GM12878 (cell line): ENCODE measurements around the gene FNDC3A. TPM values are rescaled to one million over a fixed set of nuclear protein-coding genes. Genes with fewer than 3 reads are reported as not detected.

Experiments
- ATAC-seq: fragments of 200-7000 bp; cut with Tn5 transposase; 3 replicates; pipeline ENCODE4 v1.9.1; 2020; ENCODE audit warnings: mild to moderate bottlenecking, moderate library complexity
- BruUV-seq: library from RNA; stranded (reverse); fragments of 400-500 nt; replicated peaks from 2 replicates; lab custom pipeline; 2021; lab: Mats Ljungman, UMichigan
- CTCF ChIA-PET: fragments of 300-600 bp; sonication (Branson Sonifier 250); formaldehyde crosslinking; extraction: SDS; loops from one replicate; lab custom pipeline; 2021; ENCODE audit warnings: inconsistent platforms; lab: Yijun Ruan, JAX
- POLR2A ChIA-PET: fragments of 350-600 bp; formaldehyde crosslinking; extraction: SDS; loops from one replicate; lab custom pipeline; 2021; ENCODE audit warnings: inconsistent platforms; lab: Charles Lee
- RAD21 ChIA-PET: fragments of 300-600 bp; sonication (Branson Sonifier 250); formaldehyde crosslinking; loops from one replicate; lab custom pipeline; 2023; ENCODE audit warnings: antibody characterized with exemption; ENCODE audit not compliant: unreplicated experiment; lab: Charles Lee
- SMC1A ChIA-PET: fragments of 300-600 bp; sonication (Branson Sonifier 250); formaldehyde crosslinking; loops from one replicate; lab custom pipeline; 2023; ENCODE audit not compliant: unreplicated experiment, uncharacterized antibody; lab: Charles Lee
- DNase-seq: peaks from one replicate; pipeline ENCODE4 v3.0.0-alpha.2; 2011; ENCODE audit warnings: low read depth, low spot score
- FAIRE-seq: peaks from 3 replicates; lab custom pipeline; 2011; peaks lifted over from hg19 to GRCh38; lab: Jason Lieb, UNC
- H2AFZ ChIP-seq: 2 replicates; pipeline ENCODE4 v1.6.0; 2011; ENCODE audit warnings: low read depth, low read length, control low read depth; ENCODE audit not compliant: control insufficient read depth
- H3K27ac ChIP-seq: 2 replicates; pipeline ENCODE4 v1.5.1; 2011; ENCODE audit warnings: control low read depth; ENCODE audit not compliant: control insufficient read depth, insufficient read depth
- H3K27me3 ChIP-seq, 2 experiments: replicated peaks in 1 of 2; 2 replicates each; pipeline versions ENCODE4 v1.6.0 to v1.6.1; 2011; ENCODE audit warnings: low read length in 1 of 2; ENCODE audit not compliant: control insufficient read depth in 2 of 2, insufficient read depth in 2 of 2
- H3K36me3 ChIP-seq, 2 experiments: 2 replicates each; pipeline ENCODE4 v1.5.1; 2011; ENCODE audit warnings: low read length in 1 of 2; ENCODE audit not compliant: control insufficient read depth in 2 of 2, insufficient read depth in 2 of 2
- H3K4me1 ChIP-seq: 2 replicates; pipeline ENCODE4 v1.6.1; 2011; ENCODE audit warnings: mild to moderate bottlenecking, low read length, moderate library complexity, mixed read lengths; ENCODE audit not compliant: control insufficient read depth, insufficient read depth
- H3K4me2 ChIP-seq: 2 replicates; pipeline ENCODE4 v1.6.0; 2011; ENCODE audit warnings: control low read depth; ENCODE audit not compliant: control insufficient read depth, insufficient read depth
- H3K4me3 ChIP-seq: fragments of 200-600 bp; sonication (generic); 2 replicates; pipeline ENCODE4 v1.5.1; 2016
- H3K79me2 ChIP-seq: 2 replicates; pipeline ENCODE4 v1.6.0; 2011; ENCODE audit warnings: low read length; ENCODE audit not compliant: control insufficient read depth, insufficient read depth
- H3K9ac ChIP-seq: 2 replicates; pipeline ENCODE4 v1.8.0; 2011; ENCODE audit warnings: low read length, control low read depth, mixed read lengths; ENCODE audit not compliant: control insufficient read depth, insufficient read depth
- H3K9me3 ChIP-seq: replicated peaks from 3 replicates; pipeline ENCODE4 v1.5.1; 2011; ENCODE audit warnings: mild to moderate bottlenecking, low read length; ENCODE audit not compliant: control insufficient read depth, insufficient read depth
- H4K20me1 ChIP-seq: 2 replicates; pipeline ENCODE4 v1.6.0; 2011; ENCODE audit not compliant: control insufficient read depth, insufficient read depth
- BRCA1 ChIP-seq: IDR thresholded peaks from 2 replicates; pipeline ENCODE4 v1.6.1; 2011; ENCODE audit warnings: low read depth, low read length, improper control_type of control experiment
- EED ChIP-seq: sonication (generic); IDR thresholded peaks from 2 replicates; pipeline ENCODE4 v1.6.1; 2016; ENCODE audit warnings: antibody characterized with exemption, low read depth
- EP300 ChIP-seq, 2 experiments: fragments of 150-350 bp in 1 of 2; IDR thresholded peaks; 2 replicates each; pipeline ENCODE4 v1.6.1; 2011 to 2012; ENCODE audit warnings: low read depth in 2 of 2, low read length in 2 of 2, borderline replicate concordance in 1 of 2, improper control_type of control experiment in 1 of 2, inconsistent platforms in 1 of 2; ENCODE audit not compliant: control insufficient read depth in 1 of 2
- HDAC6 ChIP-seq: fragments of 200-600 bp; sonication (generic); IDR thresholded peaks from one replicate; pipeline ENCODE4 v1.8.0; 2017; ENCODE audit warnings: antibody characterized with exemption; ENCODE audit not compliant: unreplicated experiment
- NFXL1 ChIP-seq: fragments of 450-650 bp; IDR thresholded peaks from 2 replicates; pipeline ENCODE4 v1.6.1; 2017; ENCODE audit warnings: antibody characterized with exemption, mild to moderate bottlenecking, borderline replicate concordance
- NR2C2 ChIP-seq: IDR thresholded peaks from 2 replicates; pipeline ENCODE4 v1.6.1; 2011; ENCODE audit warnings: borderline replicate concordance, low read depth; ENCODE audit not compliant: control insufficient read depth, insufficient read length
- NRF1 ChIP-seq: conservative IDR thresholded peaks from 2 replicates; pipeline ENCODE4 v1.6.1; 2011; ENCODE audit warnings: mild to moderate bottlenecking, low read depth, low read length, improper control_type of control experiment
- POLR2AphosphoS2 ChIP-seq: IDR thresholded peaks from 2 replicates; pipeline ENCODE4 v1.6.1; 2011; ENCODE audit warnings: low read depth, mild to moderate bottlenecking, low read length, improper control_type of control experiment, moderate library complexity
- RUNX3 ChIP-seq: IDR thresholded peaks from 2 replicates; pipeline ENCODE4 v1.6.1; 2012; ENCODE audit warnings: low read length, inconsistent platforms
- STAT1 ChIP-seq: fragments of 450-650 bp; conservative IDR thresholded peaks from 2 replicates; pipeline ENCODE4 v1.6.1; 2014; ENCODE audit warnings: antibody characterized with exemption, mild to moderate bottlenecking
- ZNF207 ChIP-seq: fragments of 450-650 bp; IDR thresholded peaks from 2 replicates; pipeline ENCODE4 v1.6.1; 2014; ENCODE audit warnings: antibody characterized with exemption, mild to moderate bottlenecking, borderline replicate concordance
- ZNF384 ChIP-seq: IDR thresholded peaks from 2 replicates; pipeline ENCODE4 v1.6.1; 2012; ENCODE audit warnings: low read depth, mild to moderate bottlenecking, low read length, improper control_type of control experiment, borderline replicate concordance
- WGBS: methylation state at CpG from one replicate; pipeline ENCODE4 v1.1.6; 2016; ENCODE audit warnings: low lambda C conversion rate; ENCODE audit not compliant: insufficient replicate concordance, insufficient coverage; ENCODE audit errors: missing lambda C conversion rate; 5-methylcytosine and 5-hydroxymethylcytosine counted together
- in situ Hi-C: fragments of 300-500 bp; cut with MboI; formaldehyde crosslinking; loops from 9 replicates; pipeline ENCODE4 v1.14.3; 2018; ENCODE audit warnings: mixed read lengths
- intact Hi-C: fragments of 100-400 bp; cut with micrococcal nuclease; formaldehyde crosslinking; loops from one replicate; pipeline ENCODE4 v1.14.2; 2022; ENCODE audit not compliant: unreplicated experiment
- polyA plus RNA-seq, 11 experiments: library from polyadenylated mRNA; depleted of rRNA in 4 of 11; unstranded in 6 of 11; stranded (reverse) in 5 of 11; fragments of >200 nt; fragmentation: Nextera tagmentation in 4 of 11; fragmentation: Illumina TruSeq in 1 of 11; extraction: Ambion mirVana in 4 of 11; extraction: Trizol in 1 of 11; gene quantifications; 1 replicate in 1 of 11; 2 replicates in 10 of 11; pipeline versions ENCODE4 v1.2.1 to v1.2.3, GENCODE V29; 2011 to 2016; ENCODE audit warnings: inconsistent platforms in 2 of 11, missing spikeins in 2 of 11, low read depth in 1 of 11
- total RNA-seq, 4 experiments: library from RNA; depleted of rRNA in 3 of 4; stranded (reverse); fragments of >200 nt in 3 of 4; fragmentation: Illumina TruSeq in 1 of 4; extraction: Trizol in 1 of 4; gene quantifications; 2 replicates each; pipeline versions ENCODE4 v1.2.1 to v1.2.3, GENCODE V29; 2013 to 2021
- TF ChIP-seq, protein P1 (sequence below): fragments of 450-650 bp; IDR thresholded peaks from 2 replicates; pipeline ENCODE4 v1.6.1; 2016; ENCODE audit warnings: mild to moderate bottlenecking
- TF ChIP-seq, protein P2 (sequence below): fragments of 150-350 bp; IDR thresholded peaks from 2 replicates; pipeline ENCODE4 v1.6.1; 2014; ENCODE audit warnings: mild to moderate bottlenecking, low read depth, low read length
- TF ChIP-seq, protein P3 (sequence below): fragments of 450-650 bp; formaldehyde crosslinking; IDR thresholded peaks from 2 replicates; pipeline ENCODE4 v1.5.0; 2022; ENCODE audit warnings: mild to moderate bottlenecking, missing genetic modification characterization

FNDC3A gene
- total and polyA plus RNA-seq, 10 of the 15 experiments (the other 5 are each of a cell fraction or from before 2014, with no cell fraction given), result 6.3 to 46.4 (median 22.8) TPM

DNA sequence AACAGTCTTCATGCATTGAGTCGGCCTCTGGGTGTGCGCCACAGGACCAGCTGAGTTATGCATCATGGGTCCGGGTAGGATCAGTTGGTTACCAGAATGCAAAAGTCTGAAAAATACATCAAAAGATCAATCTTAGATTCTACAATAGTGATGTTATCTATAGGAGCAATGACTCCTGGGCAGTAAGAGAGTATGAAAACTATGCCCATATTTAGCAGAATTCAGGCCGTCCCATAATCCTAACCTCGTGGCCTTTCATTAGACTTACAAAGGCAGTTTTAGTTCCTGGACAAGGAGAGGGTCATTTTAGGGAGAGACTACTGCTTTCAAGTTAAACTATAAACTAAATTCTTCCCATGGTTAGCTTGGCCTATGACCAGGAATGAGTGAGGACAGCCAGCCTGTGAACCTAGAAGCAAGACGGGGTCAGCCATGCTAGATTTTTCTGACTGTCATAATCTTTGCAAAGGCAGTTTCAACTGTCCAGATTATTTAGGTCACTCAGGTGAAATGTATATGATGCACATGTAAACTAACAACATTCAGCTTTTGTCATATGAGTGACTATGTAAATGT is 260.2 kb downstream of the FNDC3A start:
- no peaks in the 10 kb centered on the region for H3K4me1 ChIP-seq
- WGBS, result 96% methylated on average over 6 of the region's 6 CpGs
- no peak overlapping the region for H3K4me2 ChIP-seq
- SMC1A ChIA-PET, result no interaction called here
- no peak overlapping the region for H2AFZ ChIP-seq
- no peak for TF ChIP-seq ZNF384
- TF ChIP-seq EED, result no peak
- no peak for TF ChIP-seq RUNX3
- TF ChIP-seq HDAC6, result no peak
- TF ChIP-seq, protein P1, sequence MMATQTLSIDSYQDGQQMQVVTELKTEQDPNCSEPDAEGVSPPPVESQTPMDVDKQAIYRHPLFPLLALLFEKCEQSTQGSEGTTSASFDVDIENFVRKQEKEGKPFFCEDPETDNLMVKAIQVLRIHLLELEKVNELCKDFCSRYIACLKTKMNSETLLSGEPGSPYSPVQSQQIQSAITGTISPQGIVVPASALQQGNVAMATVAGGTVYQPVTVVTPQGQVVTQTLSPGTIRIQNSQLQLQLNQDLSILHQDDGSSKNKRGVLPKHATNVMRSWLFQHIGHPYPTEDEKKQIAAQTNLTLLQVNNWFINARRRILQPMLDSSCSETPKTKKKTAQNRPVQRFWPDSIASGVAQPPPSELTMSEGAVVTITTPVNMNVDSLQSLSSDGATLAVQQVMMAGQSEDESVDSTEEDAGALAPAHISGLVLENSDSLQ, result no peak
- TF ChIP-seq, protein P2, sequence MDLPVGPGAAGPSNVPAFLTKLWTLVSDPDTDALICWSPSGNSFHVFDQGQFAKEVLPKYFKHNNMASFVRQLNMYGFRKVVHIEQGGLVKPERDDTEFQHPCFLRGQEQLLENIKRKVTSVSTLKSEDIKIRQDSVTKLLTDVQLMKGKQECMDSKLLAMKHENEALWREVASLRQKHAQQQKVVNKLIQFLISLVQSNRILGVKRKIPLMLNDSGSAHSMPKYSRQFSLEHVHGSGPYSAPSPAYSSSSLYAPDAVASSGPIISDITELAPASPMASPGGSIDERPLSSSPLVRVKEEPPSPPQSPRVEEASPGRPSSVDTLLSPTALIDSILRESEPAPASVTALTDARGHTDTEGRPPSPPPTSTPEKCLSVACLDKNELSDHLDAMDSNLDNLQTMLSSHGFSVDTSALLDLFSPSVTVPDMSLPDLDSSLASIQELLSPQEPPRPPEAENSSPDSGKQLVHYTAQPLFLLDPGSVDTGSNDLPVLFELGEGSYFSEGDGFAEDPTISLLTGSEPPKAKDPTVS, result no peak
- TF ChIP-seq NFXL1, result no peak
- no peak for TF ChIP-seq NR2C2
- TF ChIP-seq NRF1, result no peak
- TF ChIP-seq ZNF207, result no peak
- TF ChIP-seq EP300 (IDR thresholded peaks at IDR 0.05; ENCODE audit: borderline replicate concordance in 1 of 2, control insufficient read depth in 1 of 2, low read depth in 2 of 2, low read length in 2 of 2), result no peak
- TF ChIP-seq STAT1, result no peak
- no peak for TF ChIP-seq BRCA1
- no peak for TF ChIP-seq POLR2AphosphoS2
- TF ChIP-seq, protein P3, sequence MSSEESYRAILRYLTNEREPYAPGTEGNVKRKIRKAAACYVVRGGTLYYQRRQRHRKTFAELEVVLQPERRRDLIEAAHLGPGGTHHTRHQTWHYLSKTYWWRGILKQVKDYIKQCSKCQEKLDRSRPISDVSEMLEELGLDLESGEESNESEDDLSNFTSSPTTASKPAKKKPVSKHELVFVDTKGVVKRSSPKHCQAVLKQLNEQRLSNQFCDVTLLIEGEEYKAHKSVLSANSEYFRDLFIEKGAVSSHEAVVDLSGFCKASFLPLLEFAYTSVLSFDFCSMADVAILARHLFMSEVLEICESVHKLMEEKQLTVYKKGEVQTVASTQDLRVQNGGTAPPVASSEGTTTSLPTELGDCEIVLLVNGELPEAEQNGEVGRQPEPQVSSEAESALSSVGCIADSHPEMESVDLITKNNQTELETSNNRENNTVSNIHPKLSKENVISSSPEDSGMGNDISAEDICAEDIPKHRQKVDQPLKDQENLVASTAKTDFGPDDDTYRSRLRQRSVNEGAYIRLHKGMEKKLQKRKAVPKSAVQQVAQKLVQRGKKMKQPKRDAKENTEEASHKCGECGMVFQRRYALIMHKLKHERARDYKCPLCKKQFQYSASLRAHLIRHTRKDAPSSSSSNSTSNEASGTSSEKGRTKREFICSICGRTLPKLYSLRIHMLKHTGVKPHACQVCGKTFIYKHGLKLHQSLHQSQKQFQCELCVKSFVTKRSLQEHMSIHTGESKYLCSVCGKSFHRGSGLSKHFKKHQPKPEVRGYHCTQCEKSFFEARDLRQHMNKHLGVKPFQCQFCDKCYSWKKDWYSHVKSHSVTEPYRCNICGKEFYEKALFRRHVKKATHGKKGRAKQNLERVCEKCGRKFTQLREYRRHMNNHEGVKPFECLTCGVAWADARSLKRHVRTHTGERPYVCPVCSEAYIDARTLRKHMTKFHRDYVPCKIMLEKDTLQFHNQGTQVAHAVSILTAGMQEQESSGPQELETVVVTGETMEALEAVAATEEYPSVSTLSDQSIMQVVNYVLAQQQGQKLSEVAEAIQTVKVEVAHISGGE (CRISPR knock-in tag), result no peak
- BruUV-seq, result no TSS peak
- no peak for ATAC-seq
- H3K27me3 ChIP-seq, result no peaks in the 10 kb centered on the region; a peak in 1 of 4 replicates
- RAD21 ChIA-PET, result no interaction called here
- intact Hi-C loops, result no loop called here
- H3K79me2 ChIP-seq, result no peaks in the 10 kb centered on the region
- CTCF ChIA-PET, result interaction anchor here (0.7 to 3.7 kb wide), 2 partner anchors 21 to 45 kb away, joined by 4 to 17 read pairs; no protein-coding TSS in a partner anchor
- H3K36me3 ChIP-seq, result no peaks in the 10 kb centered on the region
- H3K27ac ChIP-seq, result no peak overlapping the region
- no peak for DNase-seq
- in situ Hi-C loops, result no loop called here
- POLR2A ChIA-PET, result no interaction called here
- H4K20me1 ChIP-seq, result no peaks in the 10 kb centered on the region
- H3K9me3 ChIP-seq, result no peaks in the 10 kb centered on the region
- H3K4me3 ChIP-seq, result no peak overlapping the region
- no peak for FAIRE-seq
- no peak overlapping the region for H3K9ac ChIP-seq
